Loucy (cell line): ENCODE data around the gene TNFSF13B.

Experiments used
- EZH2phosphoT487 ChIP-seq: fragments of 200-600 bp; IDR thresholded peaks from 2 replicates; pipeline ENCODE4 v1.6.1; 2018; ENCODE audit warnings: antibody characterized with exemption, mild to moderate bottlenecking, moderate library complexity, borderline replicate concordance
- TF ChIP-seq, protein P1 (sequence below): fragments of 200-600 bp; sonication (generic); conservative IDR thresholded peaks from 2 replicates; pipeline ENCODE4 v1.5.1; 2014; ENCODE audit warnings: mild to moderate bottlenecking, antibody characterized with exemption, low read length

DNA sequence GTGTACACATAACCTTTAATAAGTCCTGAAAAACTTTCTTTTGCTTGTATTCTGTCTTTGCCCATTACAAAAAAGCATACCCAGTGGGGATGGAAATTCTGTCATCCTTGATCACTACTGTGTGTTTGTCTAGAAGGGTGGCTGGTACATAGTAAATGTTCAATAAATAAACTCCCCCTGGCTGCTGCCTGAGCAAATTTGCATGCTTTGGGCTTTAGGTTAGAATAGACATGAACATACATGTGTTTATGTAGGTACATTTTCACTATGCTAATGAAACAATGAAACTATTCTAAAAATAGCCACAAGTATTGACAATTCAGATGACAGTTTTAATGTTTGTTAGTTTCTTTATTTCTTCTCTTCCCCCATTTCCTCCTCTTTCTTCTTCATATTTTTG lies 36.1 kb downstream of the TNFSF13B start:
- TF ChIP-seq, protein P1, sequence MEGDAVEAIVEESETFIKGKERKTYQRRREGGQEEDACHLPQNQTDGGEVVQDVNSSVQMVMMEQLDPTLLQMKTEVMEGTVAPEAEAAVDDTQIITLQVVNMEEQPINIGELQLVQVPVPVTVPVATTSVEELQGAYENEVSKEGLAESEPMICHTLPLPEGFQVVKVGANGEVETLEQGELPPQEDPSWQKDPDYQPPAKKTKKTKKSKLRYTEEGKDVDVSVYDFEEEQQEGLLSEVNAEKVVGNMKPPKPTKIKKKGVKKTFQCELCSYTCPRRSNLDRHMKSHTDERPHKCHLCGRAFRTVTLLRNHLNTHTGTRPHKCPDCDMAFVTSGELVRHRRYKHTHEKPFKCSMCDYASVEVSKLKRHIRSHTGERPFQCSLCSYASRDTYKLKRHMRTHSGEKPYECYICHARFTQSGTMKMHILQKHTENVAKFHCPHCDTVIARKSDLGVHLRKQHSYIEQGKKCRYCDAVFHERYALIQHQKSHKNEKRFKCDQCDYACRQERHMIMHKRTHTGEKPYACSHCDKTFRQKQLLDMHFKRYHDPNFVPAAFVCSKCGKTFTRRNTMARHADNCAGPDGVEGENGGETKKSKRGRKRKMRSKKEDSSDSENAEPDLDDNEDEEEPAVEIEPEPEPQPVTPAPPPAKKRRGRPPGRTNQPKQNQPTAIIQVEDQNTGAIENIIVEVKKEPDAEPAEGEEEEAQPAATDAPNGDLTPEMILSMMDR, result no peak
- TF ChIP-seq EZH2phosphoT487, result no peak
